Gastroesophageal sphincter (tissue), 3 donors: ENCODE data around the gene SYNGR3.

Source experiments
- EP300 ChIP-seq: sonication (generic); formaldehyde crosslinking; IDR thresholded peaks from one replicate; pipeline ENCODE4 v1.6.1; 2017; ENCODE audit warnings: antibody characterized with exemption, mild to moderate bottlenecking
- POLR2A ChIP-seq, 2 donors: fragments of 450-650 bp; IDR thresholded peaks; one replicate each; pipeline ENCODE4 v1.6.1; 2017; ENCODE audit warnings: antibody characterized with exemption in 2 of 2, mild to moderate bottlenecking in 2 of 2, moderate library complexity in 1 of 2
- POLR2AphosphoS5 ChIP-seq: sonication (generic); formaldehyde crosslinking; IDR thresholded peaks from one replicate; pipeline ENCODE4 v1.6.1; 2017; ENCODE audit warnings: antibody characterized with exemption
- TF ChIP-seq, protein P1 (sequence below), 4 experiments: fragments of 200-600 bp in 2 of 4; fragments of 450-650 bp in 2 of 4; sonication (generic) in 1 of 4; IDR thresholded peaks; one replicate each; pipeline ENCODE4 v1.5.1; 2017 to 2019; ENCODE audit warnings: antibody characterized with exemption in 4 of 4, mild to moderate bottlenecking in 2 of 4, moderate library complexity in 2 of 4

DNA sequence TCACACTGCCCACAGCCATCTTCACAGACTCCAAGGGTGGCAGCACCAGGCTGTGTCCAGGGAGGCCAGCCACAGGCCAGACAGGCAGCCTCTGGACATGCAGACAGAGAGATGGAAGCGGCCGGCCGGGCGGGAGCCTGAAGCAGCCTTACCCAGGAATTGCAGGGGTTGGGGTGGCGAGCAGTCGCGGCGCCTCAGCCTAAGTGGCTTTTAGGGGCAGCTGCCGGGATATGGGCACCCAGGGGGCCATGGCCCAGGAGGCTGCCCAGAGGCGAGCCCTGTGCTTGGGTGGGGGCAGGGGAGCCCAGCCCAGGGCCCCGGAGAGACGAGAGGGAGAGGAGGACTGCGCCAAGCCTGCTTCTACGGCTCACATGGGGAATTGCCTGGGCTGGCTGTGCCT is 35.5 kb downstream of the SYNGR3 start:
- TF ChIP-seq POLR2A (IDR thresholded peaks at IDR 0.05), result no peak
- TF ChIP-seq EP300, result no peak
- TF ChIP-seq, protein P1, sequence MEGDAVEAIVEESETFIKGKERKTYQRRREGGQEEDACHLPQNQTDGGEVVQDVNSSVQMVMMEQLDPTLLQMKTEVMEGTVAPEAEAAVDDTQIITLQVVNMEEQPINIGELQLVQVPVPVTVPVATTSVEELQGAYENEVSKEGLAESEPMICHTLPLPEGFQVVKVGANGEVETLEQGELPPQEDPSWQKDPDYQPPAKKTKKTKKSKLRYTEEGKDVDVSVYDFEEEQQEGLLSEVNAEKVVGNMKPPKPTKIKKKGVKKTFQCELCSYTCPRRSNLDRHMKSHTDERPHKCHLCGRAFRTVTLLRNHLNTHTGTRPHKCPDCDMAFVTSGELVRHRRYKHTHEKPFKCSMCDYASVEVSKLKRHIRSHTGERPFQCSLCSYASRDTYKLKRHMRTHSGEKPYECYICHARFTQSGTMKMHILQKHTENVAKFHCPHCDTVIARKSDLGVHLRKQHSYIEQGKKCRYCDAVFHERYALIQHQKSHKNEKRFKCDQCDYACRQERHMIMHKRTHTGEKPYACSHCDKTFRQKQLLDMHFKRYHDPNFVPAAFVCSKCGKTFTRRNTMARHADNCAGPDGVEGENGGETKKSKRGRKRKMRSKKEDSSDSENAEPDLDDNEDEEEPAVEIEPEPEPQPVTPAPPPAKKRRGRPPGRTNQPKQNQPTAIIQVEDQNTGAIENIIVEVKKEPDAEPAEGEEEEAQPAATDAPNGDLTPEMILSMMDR (IDR thresholded peaks at IDR 0.05), result no peak
- TF ChIP-seq POLR2AphosphoS5, result no peak
